ENCODE results near the gene ARHGEF38. TPM values are rescaled to one million over a fixed set of nuclear protein-coding genes. Genes with fewer than 3 reads are reported as not detected.

Gene ARHGEF38
- not detected in 2 replicates for total RNA-seq (2014; rRNA removed; shearing (Covaris generic); ENCODE audit: low replicate concordance)

- H3K27me3 ChIP-seq = no peaks in the 10 kb centered on the region
- no peaks in the 10 kb centered on the region for H3K9me3 ChIP-seq
- H3K36me3 ChIP-seq = no peaks in the 10 kb centered on the region
- peak; percentile 23 for DNase-seq
- H3K4me3 ChIP-seq = no peak within 1 kb of the TSS
Measured at GRCh38 chr4:105551965-105552746, at the start of gene ARHGEF38. ARHGEF38 (plus strand) TSS chr4:105552620; CDS start chr4:105552766, 146 bp downstream.

GRCh38 chr4:105503484-105503883, 48.9 kb upstream of the ARHGEF38 start:
- Histone ChIP-seq H3K4me3 (no peak overlapping the region), H3K27me3 (no peaks in the 10 kb centered on the region), H3K9me3 (no peaks in the 10 kb centered on the region), H3K36me3 (no peaks in the 10 kb centered on the region)
- no peak for DNase-seq

- H3K36me3 ChIP-seq = no peaks in the 10 kb centered on the region
- no peak for DNase-seq
- H3K4me3 ChIP-seq = no peak overlapping the region
- no peaks in the 10 kb centered on the region for H3K27me3 ChIP-seq
- no peaks in the 10 kb centered on the region for H3K9me3 ChIP-seq
Measured at GRCh38 chr4:105504744-105505143, 47.7 kb upstream of the ARHGEF38 start.

- no peak overlapping the region for H3K4me3 ChIP-seq
- H3K36me3 ChIP-seq = no peaks in the 10 kb centered on the region
- no peak for DNase-seq
- H3K9me3 ChIP-seq = no peaks in the 10 kb centered on the region
- H3K27me3 ChIP-seq = no peaks in the 10 kb centered on the region
Measured at GRCh38 chr4:105509291-105509690, 43.1 kb upstream of the ARHGEF38 start.

GRCh38 chr4:105509714-105510113, 42.7 kb upstream of the ARHGEF38 start:
- Histone ChIP-seq H3K27me3 (no peaks in the 10 kb centered on the region), H3K36me3 (no peaks in the 10 kb centered on the region), H3K9me3 (no peaks in the 10 kb centered on the region), H3K4me3 (no peak overlapping the region)
- DNase-seq = no peak

GRCh38 chr4:105510245-105510644, 42.2 kb upstream of the ARHGEF38 start:
- H3K9me3 ChIP-seq = no peaks in the 10 kb centered on the region
- H3K36me3 ChIP-seq = no peaks in the 10 kb centered on the region
- H3K4me3 ChIP-seq = no peak overlapping the region
- DNase-seq = no peak
- H3K27me3 ChIP-seq = no peaks in the 10 kb centered on the region

GRCh38 chr4:105520819-105521790, 31.3 kb upstream of the ARHGEF38 start:
- Histone ChIP-seq H3K9me3 (no peaks in the 10 kb centered on the region), H3K27me3 (no peaks in the 10 kb centered on the region)

GRCh38 chr4:105526656-105527055, 25.8 kb upstream of the ARHGEF38 start:
- H3K4me3 ChIP-seq = no peak overlapping the region
- no peaks in the 10 kb centered on the region for H3K27me3 ChIP-seq
- H3K9me3 ChIP-seq = no peaks in the 10 kb centered on the region
- DNase-seq = no peak
- no peaks in the 10 kb centered on the region for H3K36me3 ChIP-seq

More at GRCh38 chr4:105520819-105521790, 31.3 kb upstream of the ARHGEF38 start:
- no peak for DNase-seq
- H3K36me3 ChIP-seq = no peaks in the 10 kb centered on the region
- H3K4me3 ChIP-seq = no peak overlapping the region

GRCh38 chr4:105527081-105527480, 25.3 kb upstream of the ARHGEF38 start:
- H3K27me3 ChIP-seq = no peaks in the 10 kb centered on the region
- no peaks in the 10 kb centered on the region for H3K36me3 ChIP-seq
- DNase-seq = no peak
- no peaks in the 10 kb centered on the region for H3K9me3 ChIP-seq
- H3K4me3 ChIP-seq = no peak overlapping the region

GRCh38 chr4:105536601-105537000, 15.8 kb upstream of the ARHGEF38 start:
- Histone ChIP-seq H3K9me3 (no peaks in the 10 kb centered on the region), H3K36me3 (no peaks in the 10 kb centered on the region), H3K4me3 (no peak overlapping the region), H3K27me3 (no peaks in the 10 kb centered on the region)
- no peak for DNase-seq

- DNase-seq = no peak
- no peaks in the 10 kb centered on the region for H3K9me3 ChIP-seq
- no peaks in the 10 kb centered on the region for H3K36me3 ChIP-seq
- H3K27me3 ChIP-seq = no peaks in the 10 kb centered on the region
- H3K4me3 ChIP-seq = no peak overlapping the region
Measured at GRCh38 chr4:105541420-105541819, 11.0 kb upstream of the ARHGEF38 start.

- Histone ChIP-seq H3K4me3 (no peak overlapping the region), H3K9me3 (no peaks in the 10 kb centered on the region), H3K36me3 (no peaks in the 10 kb centered on the region), H3K27me3 (no peaks in the 10 kb centered on the region)
- no peak for DNase-seq
Measured at GRCh38 chr4:105542039-105542438, 10.4 kb upstream of the ARHGEF38 start.

- H3K4me3 ChIP-seq = no peak overlapping the region
- no peak for DNase-seq
- H3K36me3 ChIP-seq = no peaks in the 10 kb centered on the region
- no peaks in the 10 kb centered on the region for H3K9me3 ChIP-seq
- H3K27me3 ChIP-seq = no peaks in the 10 kb centered on the region
Measured at GRCh38 chr4:105543346-105543745, 9.1 kb upstream of the ARHGEF38 start.

GRCh38 chr4:105543881-105544280, 8.5 kb upstream of the ARHGEF38 start:
- Histone ChIP-seq H3K9me3 (no peaks in the 10 kb centered on the region), H3K27me3 (no peaks in the 10 kb centered on the region), H3K4me3 (no peak overlapping the region), H3K36me3 (no peaks in the 10 kb centered on the region)
- DNase-seq = no peak

- Histone ChIP-seq H3K36me3 (no peaks in the 10 kb centered on the region), H3K9me3 (no peaks in the 10 kb centered on the region), H3K4me3 (no peak overlapping the region), H3K27me3 (no peaks in the 10 kb centered on the region)
- DNase-seq = no peak
Measured at GRCh38 chr4:105544520-105545286, 7.7 kb upstream of the ARHGEF38 start.

- H3K36me3 ChIP-seq = no peaks in the 10 kb centered on the region
- no peaks in the 10 kb centered on the region for H3K27me3 ChIP-seq
- no peak for DNase-seq
- no peaks in the 10 kb centered on the region for H3K9me3 ChIP-seq
- H3K4me3 ChIP-seq = no peak overlapping the region
Measured at GRCh38 chr4:105546086-105546485, 6.3 kb upstream of the ARHGEF38 start.

- Histone ChIP-seq H3K4me3 (no peak overlapping the region), H3K9me3 (no peaks in the 10 kb centered on the region), H3K36me3 (no peaks in the 10 kb centered on the region), H3K27me3 (no peaks in the 10 kb centered on the region)
- DNase-seq = no peak
Measured at GRCh38 chr4:105547769-105548168, 4.7 kb upstream of the ARHGEF38 start.
